Loucy (cell line): ENCODE results near the gene SLC22A14.

Source experiments
- H2AFZ ChIP-seq: fragments of 200-600 bp; sonication (generic); 2 replicates; pipeline ENCODE4 v1.6.0; 2016; ENCODE audit warnings: antibody characterized with exemption, mild to moderate bottlenecking, low read length, moderate library complexity
- H3F3A ChIP-seq: fragments of 200-600 bp; 2 replicates; pipeline ENCODE4 v1.6.0; 2016; ENCODE audit warnings: antibody characterized with exemption, low read depth, mild to moderate bottlenecking
- H3K27me3 ChIP-seq: fragments of 200-600 bp; sonication (generic); 2 replicates; pipeline ENCODE4 v1.6.1; 2014; ENCODE audit warnings: low read length, mild to moderate bottlenecking; ENCODE audit not compliant: insufficient read depth, poor library complexity, severe bottlenecking
- H3K36me3 ChIP-seq: fragments of 200-600 bp; sonication (generic); 2 replicates; pipeline ENCODE4 v1.6.1; 2016; ENCODE audit warnings: low read length; ENCODE audit not compliant: insufficient read depth
- H3K4me1 ChIP-seq: fragments of 200-600 bp; sonication (generic); 2 replicates; pipeline ENCODE4 v1.5.1; 2014; ENCODE audit warnings: low read length, mild to moderate bottlenecking; ENCODE audit not compliant: insufficient read depth, poor library complexity, severe bottlenecking
- H3K4me2 ChIP-seq: fragments of 200-600 bp; sonication (generic); 2 replicates; pipeline ENCODE4 v1.6.0; 2014; ENCODE audit warnings: antibody characterized with exemption, low read length, low read depth, mild to moderate bottlenecking; ENCODE audit not compliant: poor library complexity, severe bottlenecking
- H3K4me3 ChIP-seq: fragments of 200-600 bp; sonication (generic); 2 replicates; pipeline ENCODE4 v1.5.1; 2014; ENCODE audit warnings: low read length, mild to moderate bottlenecking, mixed read lengths; ENCODE audit not compliant: poor library complexity, severe bottlenecking
- H3K79me2 ChIP-seq: fragments of 200-600 bp; sonication (generic); 2 replicates; pipeline ENCODE4 v1.6.1; 2014; ENCODE audit warnings: low read length; ENCODE audit not compliant: insufficient read depth
- H3K9ac ChIP-seq: fragments of 200-600 bp; sonication (generic); 2 replicates; pipeline ENCODE4 v1.6.0; 2014; ENCODE audit warnings: mild to moderate bottlenecking, low read depth, low read length, moderate library complexity; ENCODE audit not compliant: poor library complexity, severe bottlenecking
- H3K9me2 ChIP-seq: fragments of 200-600 bp; sonication (generic); replicated peaks from 2 replicates; pipeline ENCODE4 v1.6.1; 2016; ENCODE audit warnings: low read depth, low read length, mixed read lengths
- H3K9me3 ChIP-seq: fragments of 200-600 bp; sonication (generic); 2 replicates; pipeline ENCODE4 v1.6.1; 2014; ENCODE audit warnings: mild to moderate bottlenecking, antibody characterized with exemption, low read length, low read depth; ENCODE audit not compliant: insufficient read depth
- H4K20me1 ChIP-seq: fragments of 200-600 bp; sonication (generic); 2 replicates; pipeline ENCODE4 v1.6.0; 2014; ENCODE audit warnings: antibody characterized with exemption, low read length, mild to moderate bottlenecking; ENCODE audit not compliant: insufficient read depth, poor library complexity, severe bottlenecking
- EZH2phosphoT487 ChIP-seq: fragments of 200-600 bp; IDR thresholded peaks from 2 replicates; pipeline ENCODE4 v1.6.1; 2018; ENCODE audit warnings: antibody characterized with exemption, mild to moderate bottlenecking, moderate library complexity, borderline replicate concordance
- TF ChIP-seq, protein P1 (sequence below): fragments of 200-600 bp; sonication (generic); conservative IDR thresholded peaks from 2 replicates; pipeline ENCODE4 v1.5.1; 2014; ENCODE audit warnings: mild to moderate bottlenecking, antibody characterized with exemption, low read length

SLC22A14 gene

DNA sequence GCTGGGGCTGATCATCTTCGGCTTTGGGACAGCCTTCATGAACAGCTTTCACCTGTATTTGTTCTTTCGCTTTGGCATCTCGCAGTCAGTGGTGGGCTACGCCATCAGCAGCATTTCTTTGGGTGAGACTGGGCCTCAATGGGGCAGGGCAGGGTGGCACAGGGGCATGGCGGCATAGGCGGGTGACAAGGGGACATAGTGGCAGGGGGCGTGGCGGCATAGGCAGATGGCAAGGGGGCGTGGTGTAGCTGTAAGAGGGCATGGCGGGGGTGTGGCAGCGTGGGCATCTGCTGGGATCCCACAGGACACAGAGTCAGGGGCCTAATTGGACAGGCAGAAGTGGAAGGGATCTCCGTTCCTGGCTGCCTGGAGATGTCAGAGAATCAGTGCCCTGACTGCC is 25.5 kb downstream of the SLC22A14 start:
- Histone ChIP-seq H3F3A (no peaks in the 10 kb centered on the region), H3K79me2 (no peaks in the 10 kb centered on the region), H3K4me3 (no peak overlapping the region), H3K9ac (no peak overlapping the region), H3K27me3 (no peaks in the 10 kb centered on the region), H3K4me2 (no peak overlapping the region), H4K20me1 (no peaks in the 10 kb centered on the region), H3K36me3 (no peaks in the 10 kb centered on the region), H3K9me2 (no peaks in the 10 kb centered on the region), H3K4me1 (no peaks in the 10 kb centered on the region), H3K9me3 (no peaks in the 10 kb centered on the region), H2AFZ (no peak overlapping the region)
- no peak for TF ChIP-seq EZH2phosphoT487
- TF ChIP-seq, protein P1, sequence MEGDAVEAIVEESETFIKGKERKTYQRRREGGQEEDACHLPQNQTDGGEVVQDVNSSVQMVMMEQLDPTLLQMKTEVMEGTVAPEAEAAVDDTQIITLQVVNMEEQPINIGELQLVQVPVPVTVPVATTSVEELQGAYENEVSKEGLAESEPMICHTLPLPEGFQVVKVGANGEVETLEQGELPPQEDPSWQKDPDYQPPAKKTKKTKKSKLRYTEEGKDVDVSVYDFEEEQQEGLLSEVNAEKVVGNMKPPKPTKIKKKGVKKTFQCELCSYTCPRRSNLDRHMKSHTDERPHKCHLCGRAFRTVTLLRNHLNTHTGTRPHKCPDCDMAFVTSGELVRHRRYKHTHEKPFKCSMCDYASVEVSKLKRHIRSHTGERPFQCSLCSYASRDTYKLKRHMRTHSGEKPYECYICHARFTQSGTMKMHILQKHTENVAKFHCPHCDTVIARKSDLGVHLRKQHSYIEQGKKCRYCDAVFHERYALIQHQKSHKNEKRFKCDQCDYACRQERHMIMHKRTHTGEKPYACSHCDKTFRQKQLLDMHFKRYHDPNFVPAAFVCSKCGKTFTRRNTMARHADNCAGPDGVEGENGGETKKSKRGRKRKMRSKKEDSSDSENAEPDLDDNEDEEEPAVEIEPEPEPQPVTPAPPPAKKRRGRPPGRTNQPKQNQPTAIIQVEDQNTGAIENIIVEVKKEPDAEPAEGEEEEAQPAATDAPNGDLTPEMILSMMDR: no peak

DNA sequence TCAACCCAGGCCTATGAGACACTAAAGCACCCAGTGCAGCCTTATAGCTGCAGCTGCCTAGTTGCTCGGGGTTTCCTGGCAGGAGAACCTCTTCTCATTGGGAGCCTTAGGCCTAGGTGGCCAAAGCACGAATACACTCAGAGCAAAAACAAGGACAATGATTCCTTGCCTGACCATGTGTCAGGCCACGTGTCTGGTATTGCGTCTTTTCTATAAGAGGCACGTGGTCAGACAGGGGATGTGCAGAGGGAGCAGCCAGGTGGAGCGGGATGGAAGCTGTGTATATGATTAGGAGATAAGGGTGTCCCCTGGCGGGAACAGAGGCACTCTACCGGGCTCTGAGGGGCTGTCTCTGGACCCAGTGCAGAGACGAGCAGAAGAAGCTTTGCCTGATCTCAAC is 26.4 kb downstream of the SLC22A14 start:
- H3K4me3 ChIP-seq: no peak overlapping the region
- no peaks in the 10 kb centered on the region for H3K36me3 ChIP-seq
- H3K9me3 ChIP-seq: no peaks in the 10 kb centered on the region
- H3K9ac ChIP-seq: no peak overlapping the region
- H3K79me2 ChIP-seq: no peaks in the 10 kb centered on the region
- H3K27me3 ChIP-seq: no peaks in the 10 kb centered on the region
- H2AFZ ChIP-seq: no peak overlapping the region
- H4K20me1 ChIP-seq: no peaks in the 10 kb centered on the region
- TF ChIP-seq, protein P1: no peak
- TF ChIP-seq EZH2phosphoT487: no peak
- H3K9me2 ChIP-seq: no peaks in the 10 kb centered on the region
- no peaks in the 10 kb centered on the region for H3F3A ChIP-seq
- H3K4me2 ChIP-seq: no peak overlapping the region
- H3K4me1 ChIP-seq: no peaks in the 10 kb centered on the region

DNA sequence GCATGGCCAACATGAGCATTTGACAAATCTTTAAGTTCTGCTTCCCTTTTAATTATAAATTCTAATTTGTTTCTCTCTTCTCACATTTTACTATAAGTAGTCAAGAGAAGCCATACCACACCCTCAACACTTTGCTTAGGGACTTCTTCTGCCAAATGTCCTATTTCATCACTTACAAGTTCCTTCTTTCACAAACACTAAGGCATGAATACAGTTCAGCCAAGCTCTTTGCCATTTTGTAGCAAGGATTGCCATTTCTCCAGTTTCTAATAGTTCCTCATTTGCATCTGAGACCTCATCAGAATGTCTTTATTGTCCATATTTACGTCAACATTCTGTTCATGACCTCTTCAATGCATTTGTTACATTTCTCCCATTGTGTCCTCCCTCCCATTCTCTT is 29.4 kb downstream of the SLC22A14 start:
- no peaks in the 10 kb centered on the region for H3K9me3 ChIP-seq
- H3F3A ChIP-seq: no peaks in the 10 kb centered on the region
- H3K4me3 ChIP-seq: no peak overlapping the region
- H3K27me3 ChIP-seq: no peaks in the 10 kb centered on the region
- H3K4me1 ChIP-seq: peaks cover 3% of the 10 kb centered on the region
- TF ChIP-seq EZH2phosphoT487: no peak
- TF ChIP-seq, protein P1: no peak
- H3K4me2 ChIP-seq: no peak overlapping the region
- no peaks in the 10 kb centered on the region for H3K79me2 ChIP-seq
- no peaks in the 10 kb centered on the region for H3K36me3 ChIP-seq
- H2AFZ ChIP-seq: no peak overlapping the region
- H3K9ac ChIP-seq: no peak overlapping the region
- H3K9me2 ChIP-seq: no peaks in the 10 kb centered on the region
- no peaks in the 10 kb centered on the region for H4K20me1 ChIP-seq
